ENCODE data around the gene TMEM120B.

DNA sequence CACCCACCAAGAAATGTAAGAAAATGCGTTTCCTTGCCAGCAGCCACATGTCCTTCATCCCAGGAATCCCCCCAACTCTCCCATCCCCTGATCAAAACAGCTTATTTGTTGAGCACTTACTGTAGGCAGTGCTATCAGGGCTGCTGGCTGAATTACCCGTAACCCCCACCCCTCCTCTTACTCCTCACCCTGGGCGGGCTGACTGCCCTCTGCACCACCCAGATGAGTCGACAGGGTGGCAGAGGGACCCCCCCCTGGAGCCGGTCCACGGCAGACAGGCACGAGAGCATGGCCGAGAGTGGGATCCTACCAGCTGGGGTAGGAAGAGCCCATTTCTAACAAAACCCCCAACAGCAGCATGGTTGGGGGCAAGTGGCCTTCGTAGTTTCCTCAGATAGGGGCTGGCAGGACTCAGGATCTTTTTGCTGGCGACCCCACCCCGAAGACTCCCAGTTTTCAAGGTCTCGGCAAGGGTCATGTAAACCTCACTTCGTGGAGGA, 82.0 kb downstream of the TMEM120B start:
- TF ChIP-seq POLR2AphosphoS5 (IDR thresholded peaks at IDR 0.05; ENCODE audit: low read depth, low read length) (no peak; the same call in 1 of the 2 replicates), POLR2A (IDR thresholded peaks at IDR 0.05; ENCODE audit: low read depth, low read length) (peak; percentile 28), SPI1 (IDR thresholded peaks at IDR 0.05; ENCODE audit: low read depth, low read length) (no peak), TAF1 (IDR thresholded peaks at IDR 0.05; ENCODE audit: low read depth, low read length) (no peak), PAX5 (IDR thresholded peaks at IDR 0.05; ENCODE audit: insufficient read depth, low read length, severe bottlenecking) (no peak), POU2F2 (IDR thresholded peaks at IDR 0.05; ENCODE audit: low read depth, low read length) (0 out of 2 replicates have a peak, but pooled peaks have one; percentile 4)
